NCI-H345 (cell line): ENCODE results near the gene GCLC.
"Not testable (repeated sequence)": the region's sequence is repeated elsewhere in the genome, so short reads cannot be mapped to it uniquely, and the experiment has no call there.

Source experiments
- DNase-seq: peaks from one replicate; lab custom pipeline; 2025; lab: John Stamatoyannopoulos, UW

Gene GCLC

GRCh38 chr6:53492860-53493634, 51.9 kb downstream of the GCLC start:
- DNase-seq = peak; percentile 62

- DNase-seq = no peak
Observed at GRCh38 chr6:53487080-53487479, 57.8 kb downstream of the GCLC start.

GRCh38 chr6:53486679-53487078, 58.2 kb downstream of the GCLC start:
- DNase-seq = no peak

- peak; percentile 76 for DNase-seq
Observed at GRCh38 chr6:53484476-53485280, 60.2 kb downstream of the GCLC start.

- DNase-seq = no peak
Observed at GRCh38 chr6:53483423-53484353, 61.2 kb downstream of the GCLC start.

GRCh38 chr6:53481323-53481722, 63.6 kb downstream of the GCLC start:
- DNase-seq = no peak

- not testable (repeated sequence) for DNase-seq
Observed at GRCh38 chr6:53480774-53481173, 64.1 kb downstream of the GCLC start.

GRCh38 chr6:53479871-53480270, 65.0 kb downstream of the GCLC start:
- DNase-seq = no peak

GRCh38 chr6:53476964-53477363, 67.9 kb downstream of the GCLC start:
- DNase-seq = no peak

- DNase-seq = no peak
Observed at GRCh38 chr6:53474010-53474409, 70.9 kb downstream of the GCLC start.

- no peak for DNase-seq
Observed at GRCh38 chr6:53469163-53469562, 75.7 kb downstream of the GCLC start.

- DNase-seq = no peak
Observed at GRCh38 chr6:53466257-53466656, 78.6 kb downstream of the GCLC start.

GRCh38 chr6:53465732-53466131, 79.2 kb downstream of the GCLC start:
- no peak for DNase-seq

- no peak for DNase-seq
Observed at GRCh38 chr6:53464927-53465460, 79.9 kb downstream of the GCLC start.

- no peak for DNase-seq
Observed at GRCh38 chr6:53464483-53464882, 80.4 kb downstream of the GCLC start.

GRCh38 chr6:53461696-53462095, 83.2 kb downstream of the GCLC start:
- DNase-seq = peak; percentile 61

GRCh38 chr6:53461041-53461656, 83.8 kb downstream of the GCLC start:
- no peak for DNase-seq

GRCh38 chr6:53458105-53458866, 86.6 kb downstream of the GCLC start:
- no peak for DNase-seq

GRCh38 chr6:53456809-53457208, 88.1 kb downstream of the GCLC start:
- DNase-seq = no peak

GRCh38 chr6:53455678-53456077, 89.2 kb downstream of the GCLC start:
- DNase-seq = no peak

- DNase-seq = no peak
Observed at GRCh38 chr6:53451165-53451564, 93.7 kb downstream of the GCLC start.
